ENCODE measurements around the gene HOXC6. TPM values are rescaled to one million over a fixed set of nuclear protein-coding genes. Genes with fewer than 3 reads are reported as not detected.

The HOXC6 gene
- total RNA-seq (2022; extraction: Qiagen RNA extraction) = 4.4 to 5.7 TPM (median 4.9 TPM) in 5 replicates

GRCh38 chr12:54028314-54029201, at the start of gene HOXC6:
HOXC6 (plus strand) TSS chr12:54028440; CDS start chr12:54028522, 82 bp downstream.

GRCh38 chr12:53984901-53985691, 43.1 kb upstream of the HOXC6 start, which contains the start of gene HOXC10:
HOXC10 (plus strand) TSS chr12:53985146; CDS start chr12:53985260, 114 bp downstream.

GRCh38 chr12:54000116-54001114, 27.8 kb upstream of the HOXC6 start, which contains the start of gene HOXC9:
HOXC9 (plus strand) TSS chr12:54000161; CDS start chr12:54000189, 28 bp downstream.

GRCh38 chr12:54032627-54033100, 4.4 kb downstream of the HOXC6 start, which contains the start of gene HOXC5:
HOXC5 (plus strand) TSS chr12:54033050; CDS start chr12:54033123, 73 bp downstream.

GRCh38 chr12:54053751-54054741, 25.8 kb downstream of the HOXC6 start, which contains the start of gene HOXC4:
HOXC4 (plus strand) TSS chr12:54053835; CDS start chr12:54053923, 88 bp downstream.

Other genes starting within 250 kb of the HOXC6 start
- gene HOXC13, start 89.6 kb upstream of the HOXC6 start, total RNA-seq (2022; extraction: Qiagen RNA extraction) = 10.3 to 17.8 TPM (median 12.3 TPM) in 5 replicates
- not detected in 5 replicates for gene HOXC12, start 73.5 kb upstream of the HOXC6 start, total RNA-seq (2022; extraction: Qiagen RNA extraction)
- 0.39 to 0.65 TPM (median 0.54 TPM) in 5 replicates for gene HOXC11, start 55.3 kb upstream of the HOXC6 start, total RNA-seq (2022; extraction: Qiagen RNA extraction)
- 0.08 to 0.37 TPM (median 0.09 TPM) in 5 replicates for gene HOTAIR, start 53.5 kb upstream of the HOXC6 start, total RNA-seq (2022; extraction: Qiagen RNA extraction)
- gene HOXC10, start 43.3 kb upstream of the HOXC6 start, total RNA-seq (2022; extraction: Qiagen RNA extraction) = 2.5 to 3.4 TPM (median 2.9 TPM) in 5 replicates
- gene HOXC9, start 28.3 kb upstream of the HOXC6 start, total RNA-seq (2022; extraction: Qiagen RNA extraction) = 11.1 to 12.5 TPM (median 11.7 TPM) in 5 replicates
- 4.2 to 5.7 TPM (median 5.4 TPM) in 5 replicates for gene HOXC8, start 19.5 kb upstream of the HOXC6 start, total RNA-seq (2022; extraction: Qiagen RNA extraction)
- gene HOXC5, start 4.6 kb downstream of the HOXC6 start, total RNA-seq (2022; extraction: Qiagen RNA extraction) = 0.57 to 0.85 TPM (median 0.73 TPM) in 5 replicates
- gene HOXC4, start 25.4 kb downstream of the HOXC6 start, total RNA-seq (2022; extraction: Qiagen RNA extraction) = 2.2 to 4.3 TPM (median 3.6 TPM) in 5 replicates
- gene SMUG1, start 160.5 kb downstream of the HOXC6 start, total RNA-seq (2022; extraction: Qiagen RNA extraction) = 28.5 to 35.6 TPM (median 33.8 TPM) in 5 replicates

All from A549 treated with CORT108297 at 1 μM for 4 hours (cell line).